Measurements from ENCODE around the gene ACTR2. TPM values are rescaled to one million over a fixed set of nuclear protein-coding genes. Genes with fewer than 3 reads are reported as not detected.

ACTR2 gene
- total RNA-seq, 2 donors from 2014 or later: 254 to 256 TPM

- no peaks in the 10 kb centered on the region for H3K9me3 ChIP-seq (ENCODE audit: control insufficient read depth, low read length)
- H3K36me3 ChIP-seq (ENCODE audit: control insufficient read depth, insufficient read depth, low read length): no peaks in the 10 kb centered on the region
- no peak for TF ChIP-seq CTCF (conservative IDR thresholded peaks at IDR 0.05)
- DNase-seq: no peak
- H3K4me3 ChIP-seq (ENCODE audit: low read length): no peak overlapping the region
- H3K27ac Mint-ChIP-seq: no peak overlapping the region
- H3K4me1 ChIP-seq (ENCODE audit: control insufficient read depth, insufficient read depth, low read length): peaks cover 8% of the 10 kb centered on the region
- H3K36me3 Mint-ChIP-seq (ENCODE audit: low read depth): no peaks in the 10 kb centered on the region
- no peak overlapping the region for H3K4me3 Mint-ChIP-seq
- 90 to 93% methylated on average over 3 of the region's 3 CpGs for WGBS, 2 experiments (ENCODE audit: insufficient coverage in 1 of 2, insufficient read length in 1 of 2)
- no peak overlapping the region for H3K9ac ChIP-seq (ENCODE audit: extremely low read depth, low read length, poor library complexity, severe bottlenecking)
- peaks cover 11% of the 10 kb centered on the region for H3K27me3 Mint-ChIP-seq (ENCODE audit: insufficient read depth)
- no peaks in the 10 kb centered on the region for H3K9me3 Mint-ChIP-seq
- no peaks in the 10 kb centered on the region for H3K27me3 ChIP-seq (ENCODE audit: control insufficient read depth, insufficient read depth, low read length, poor library complexity, severe bottlenecking)
- no peak overlapping the region for H3K27ac ChIP-seq (ENCODE audit: low read depth, low read length)
- peaks cover 26% of the 10 kb centered on the region for H3K4me1 Mint-ChIP-seq
Observed at GRCh38 chr2:65292106-65292400, 64.4 kb downstream of the ACTR2 start.

GRCh38 chr2:65292461-65293011 lies 64.9 kb downstream of the ACTR2 start:
- Mint-ChIP-seq H3K36me3 (ENCODE audit: low read depth) (no peaks in the 10 kb centered on the region), H3K27ac (no peak overlapping the region), H3K4me3 (no peak overlapping the region), H3K4me1 (peaks cover 26% of the 10 kb centered on the region), H3K9me3 (no peaks in the 10 kb centered on the region), H3K27me3 (ENCODE audit: insufficient read depth) (peaks cover 8% of the 10 kb centered on the region)
- Histone ChIP-seq H3K9me3 (ENCODE audit: control insufficient read depth, low read length) (no peaks in the 10 kb centered on the region), H3K27ac (ENCODE audit: low read depth, low read length) (no peak overlapping the region), H3K27me3 (ENCODE audit: control insufficient read depth, insufficient read depth, low read length, poor library complexity, severe bottlenecking) (no peaks in the 10 kb centered on the region), H3K9ac (ENCODE audit: extremely low read depth, low read length, poor library complexity, severe bottlenecking) (no peak overlapping the region), H3K4me1 (ENCODE audit: control insufficient read depth, insufficient read depth, low read length) (peaks cover 8% of the 10 kb centered on the region), H3K36me3 (ENCODE audit: control insufficient read depth, insufficient read depth, low read length) (no peaks in the 10 kb centered on the region), H3K4me3 (ENCODE audit: low read length) (no peak overlapping the region)
- no peak for DNase-seq
- 91 to 92% methylated on average over 19 to 21 of the region's 21 CpGs for WGBS, 2 experiments (ENCODE audit: insufficient coverage in 1 of 2, insufficient read length in 1 of 2)
- TF ChIP-seq CTCF (conservative IDR thresholded peaks at IDR 0.05): no peak

GRCh38 chr2:65293376-65293775 lies 65.7 kb downstream of the ACTR2 start:
- H3K27ac Mint-ChIP-seq: no peak overlapping the region
- Histone ChIP-seq H3K27me3 (ENCODE audit: control insufficient read depth, insufficient read depth, low read length, poor library complexity, severe bottlenecking) (no peaks in the 10 kb centered on the region), H3K4me1 (ENCODE audit: control insufficient read depth, insufficient read depth, low read length) (peaks cover 8% of the 10 kb centered on the region), H3K9ac (ENCODE audit: extremely low read depth, low read length, poor library complexity, severe bottlenecking) (no peak overlapping the region), H3K27ac (ENCODE audit: low read depth, low read length) (no peak overlapping the region), H3K36me3 (ENCODE audit: control insufficient read depth, insufficient read depth, low read length) (no peaks in the 10 kb centered on the region), H3K9me3 (ENCODE audit: control insufficient read depth, low read length) (no peaks in the 10 kb centered on the region), H3K4me3 (ENCODE audit: low read length) (no peak overlapping the region)
- peaks cover 26% of the 10 kb centered on the region for H3K4me1 Mint-ChIP-seq
- peaks cover 2% of the 10 kb centered on the region for H3K27me3 Mint-ChIP-seq (ENCODE audit: insufficient read depth)
- WGBS, 2 experiments (ENCODE audit: insufficient coverage in 1 of 2, insufficient read length in 1 of 2): 90 to 100% methylated on average over 3 to 5 of the region's 5 CpGs
- no peak for TF ChIP-seq CTCF (conservative IDR thresholded peaks at IDR 0.05)
- H3K36me3 Mint-ChIP-seq (ENCODE audit: low read depth): no peaks in the 10 kb centered on the region
- peak; percentile 49 for DNase-seq
- no peaks in the 10 kb centered on the region for H3K9me3 Mint-ChIP-seq
- no peak overlapping the region for H3K4me3 Mint-ChIP-seq
